Measurements from ENCODE around the gene LIMCH1. TPM values are rescaled to one million over a fixed set of nuclear protein-coding genes. Genes with fewer than 3 reads are reported as not detected.
"Not testable (repeated sequence)": the region's sequence is repeated elsewhere in the genome, so short reads cannot be mapped to it uniquely, and the experiment has no call there.

Gene LIMCH1, protein sequence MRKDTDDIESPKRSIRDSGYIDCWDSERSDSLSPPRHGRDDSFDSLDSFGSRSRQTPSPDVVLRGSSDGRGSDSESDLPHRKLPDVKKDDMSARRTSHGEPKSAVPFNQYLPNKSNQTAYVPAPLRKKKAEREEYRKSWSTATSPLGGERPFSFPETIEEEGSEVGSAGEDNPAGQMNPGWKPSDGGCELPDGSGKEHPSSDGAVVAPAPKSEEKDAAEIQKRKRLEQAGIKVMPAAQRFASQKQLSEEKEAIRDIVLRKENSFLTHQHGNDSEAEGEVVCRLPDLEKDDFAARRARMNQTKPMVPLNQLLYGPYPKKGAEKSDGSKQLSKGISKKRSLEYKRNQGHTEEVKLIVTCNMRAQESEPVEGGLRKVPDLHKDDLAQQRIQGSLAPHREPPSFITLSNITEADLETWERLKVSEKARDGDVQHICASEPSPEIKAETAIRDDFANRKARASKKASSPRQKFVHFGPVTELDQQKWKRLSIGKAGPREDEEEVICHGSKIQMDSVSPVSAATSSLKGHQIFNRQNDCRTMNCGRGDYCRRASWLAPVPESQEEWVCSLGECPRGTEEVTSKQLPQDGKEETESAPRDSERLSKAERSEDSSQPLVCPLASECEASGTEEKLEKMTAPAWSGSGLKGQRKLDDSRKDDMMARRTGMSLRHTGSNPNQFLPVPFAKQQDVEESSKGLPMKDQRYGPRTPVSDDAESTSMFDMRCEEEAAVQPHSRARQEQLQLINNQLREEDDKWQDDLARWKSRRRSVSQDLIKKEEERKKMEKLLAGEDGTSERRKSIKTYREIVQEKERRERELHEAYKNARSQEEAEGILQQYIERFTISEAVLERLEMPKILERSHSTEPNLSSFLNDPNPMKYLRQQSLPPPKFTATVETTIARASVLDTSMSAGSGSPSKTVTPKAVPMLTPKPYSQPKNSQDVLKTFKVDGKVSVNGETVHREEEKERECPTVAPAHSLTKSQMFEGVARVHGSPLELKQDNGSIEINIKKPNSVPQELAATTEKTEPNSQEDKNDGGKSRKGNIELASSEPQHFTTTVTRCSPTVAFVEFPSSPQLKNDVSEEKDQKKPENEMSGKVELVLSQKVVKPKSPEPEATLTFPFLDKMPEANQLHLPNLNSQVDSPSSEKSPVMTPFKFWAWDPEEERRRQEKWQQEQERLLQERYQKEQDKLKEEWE (N-terminal part only)
- not detected in 2 replicates for total RNA-seq

DNA sequence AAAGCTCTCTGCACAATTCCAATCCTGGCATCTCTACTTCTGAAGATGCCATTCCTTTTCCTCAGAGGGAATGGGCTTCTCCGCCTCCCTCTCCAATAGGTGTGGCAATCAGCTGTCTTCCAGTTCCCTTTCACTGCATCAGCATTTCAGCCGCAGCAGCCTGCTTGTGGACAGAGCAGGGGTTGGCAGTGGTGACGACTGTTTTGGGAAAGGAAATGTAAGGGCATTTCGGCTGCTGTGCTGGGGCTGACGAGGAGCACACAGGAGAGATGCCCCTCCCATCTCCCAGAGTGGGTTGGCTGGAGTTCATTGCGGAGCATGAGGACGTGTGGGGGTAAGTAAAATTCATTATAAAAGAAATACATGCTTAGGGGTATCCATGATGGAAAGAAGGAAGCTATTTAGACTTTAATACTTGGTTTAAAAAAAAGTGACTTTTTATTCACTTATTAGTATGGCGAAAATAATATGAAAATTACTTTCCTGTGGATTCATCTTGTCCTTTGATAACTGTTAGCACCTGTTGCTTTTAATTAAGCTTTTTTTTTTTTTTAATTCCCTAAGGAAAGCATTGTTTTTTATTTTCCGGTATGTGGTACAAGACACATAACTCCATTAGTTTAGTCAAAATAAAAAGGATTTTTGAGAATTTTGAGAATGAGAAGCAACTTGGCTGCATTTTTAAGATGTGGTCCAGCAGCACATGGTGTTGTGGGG lies at the start of gene LIMCH1:
Gene LIMCH1, plus strand, starts transcription at position 141 of the 717 bp plus-strand sequence. CDS start 67,839 bp downstream, outside the sequence.
- intact Hi-C loops (cut with micrococcal nuclease), result no loop called here
- ATAC-seq (ENCODE audit: low read depth) (no peak), DNase-seq (no peak)
- Mint-ChIP-seq H3K36me3 (ENCODE audit: low read depth) (no peaks in the 10 kb centered on the region), H3K27ac (no peak within 1 kb of the TSS), H3K9me3 (no peaks in the 10 kb centered on the region), H3K4me1 (no peaks in the 10 kb centered on the region), H3K27me3 (peaks cover 2% of the 10 kb centered on the region), H3K4me3 (no peak within 1 kb of the TSS)
- TF ChIP-seq, protein P1, sequence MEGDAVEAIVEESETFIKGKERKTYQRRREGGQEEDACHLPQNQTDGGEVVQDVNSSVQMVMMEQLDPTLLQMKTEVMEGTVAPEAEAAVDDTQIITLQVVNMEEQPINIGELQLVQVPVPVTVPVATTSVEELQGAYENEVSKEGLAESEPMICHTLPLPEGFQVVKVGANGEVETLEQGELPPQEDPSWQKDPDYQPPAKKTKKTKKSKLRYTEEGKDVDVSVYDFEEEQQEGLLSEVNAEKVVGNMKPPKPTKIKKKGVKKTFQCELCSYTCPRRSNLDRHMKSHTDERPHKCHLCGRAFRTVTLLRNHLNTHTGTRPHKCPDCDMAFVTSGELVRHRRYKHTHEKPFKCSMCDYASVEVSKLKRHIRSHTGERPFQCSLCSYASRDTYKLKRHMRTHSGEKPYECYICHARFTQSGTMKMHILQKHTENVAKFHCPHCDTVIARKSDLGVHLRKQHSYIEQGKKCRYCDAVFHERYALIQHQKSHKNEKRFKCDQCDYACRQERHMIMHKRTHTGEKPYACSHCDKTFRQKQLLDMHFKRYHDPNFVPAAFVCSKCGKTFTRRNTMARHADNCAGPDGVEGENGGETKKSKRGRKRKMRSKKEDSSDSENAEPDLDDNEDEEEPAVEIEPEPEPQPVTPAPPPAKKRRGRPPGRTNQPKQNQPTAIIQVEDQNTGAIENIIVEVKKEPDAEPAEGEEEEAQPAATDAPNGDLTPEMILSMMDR (IDR thresholded peaks at IDR 0.05), result no peak
- ChIA-PET CTCF (no interaction called here), POLR2A (no interaction called here)

DNA sequence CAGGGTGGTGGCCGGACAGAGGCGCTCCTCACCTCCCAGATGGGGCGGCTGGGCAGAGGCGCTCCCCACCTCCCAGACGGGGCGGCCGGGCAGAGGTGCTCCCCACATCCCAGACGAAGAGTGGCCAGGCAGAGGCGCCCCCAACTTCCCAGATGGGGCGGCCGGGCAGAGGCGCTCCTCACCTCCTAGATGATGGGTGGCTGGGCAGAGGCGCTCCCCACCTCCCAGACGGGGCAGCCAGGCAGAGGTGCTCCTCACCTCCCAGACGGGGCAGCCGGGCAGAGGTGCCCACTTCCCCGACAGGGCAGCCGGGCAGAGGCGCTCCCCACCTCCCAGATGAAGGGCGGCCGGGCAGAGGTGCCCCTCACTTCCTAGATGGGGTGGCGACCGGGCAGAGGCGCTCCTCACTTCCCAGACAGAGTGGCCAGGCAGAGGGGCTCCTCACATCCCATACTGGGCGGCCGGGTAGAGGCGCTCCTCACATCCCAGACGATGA lies 46.8 kb upstream of the LIMCH1 start:
- ATAC-seq (ENCODE audit: low read depth); H3K9me3 Mint-ChIP-seq; intact Hi-C loops (cut with micrococcal nuclease); H3K27ac Mint-ChIP-seq; H3K36me3 Mint-ChIP-seq (ENCODE audit: low read depth); CTCF ChIA-PET; POLR2A ChIA-PET; H3K27me3 Mint-ChIP-seq; H3K4me1 Mint-ChIP-seq; DNase-seq; H3K4me3 Mint-ChIP-seq: not testable (repeated sequence)

DNA sequence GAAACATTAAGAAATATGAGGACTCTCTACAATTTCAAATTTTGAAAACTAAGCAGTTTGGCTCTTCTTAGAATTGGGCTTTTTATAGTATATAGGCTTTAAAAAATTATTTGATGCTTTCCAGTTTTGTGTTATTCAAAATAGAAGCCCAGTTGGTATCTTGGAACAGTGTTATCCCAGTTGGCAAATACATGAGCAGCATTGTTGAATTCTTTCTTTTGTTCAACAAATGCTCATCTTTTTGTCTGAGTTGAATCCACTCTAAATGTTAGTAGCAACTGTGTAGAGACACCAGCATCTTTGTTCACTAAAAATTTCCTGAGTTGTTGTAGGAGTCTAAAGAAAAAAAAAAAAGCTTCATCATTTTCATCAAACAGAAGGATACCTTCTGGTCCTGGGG lies 41.0 kb upstream of the LIMCH1 start:
- no peak overlapping the region for H3K4me3 Mint-ChIP-seq
- no peaks in the 10 kb centered on the region for H3K36me3 Mint-ChIP-seq (ENCODE audit: low read depth)
- H3K27ac Mint-ChIP-seq, result no peak overlapping the region
- ChIA-PET POLR2A (no interaction called here), CTCF (no interaction called here)
- no peaks in the 10 kb centered on the region for H3K4me1 Mint-ChIP-seq
- H3K9me3 Mint-ChIP-seq, result no peaks in the 10 kb centered on the region
- intact Hi-C loops (cut with micrococcal nuclease), result no loop called here
- DNase-seq (no peak), ATAC-seq (ENCODE audit: low read depth) (no peak)
- TF ChIP-seq, protein P1 (IDR thresholded peaks at IDR 0.05), result no peak
- no peaks in the 10 kb centered on the region for H3K27me3 Mint-ChIP-seq

DNA sequence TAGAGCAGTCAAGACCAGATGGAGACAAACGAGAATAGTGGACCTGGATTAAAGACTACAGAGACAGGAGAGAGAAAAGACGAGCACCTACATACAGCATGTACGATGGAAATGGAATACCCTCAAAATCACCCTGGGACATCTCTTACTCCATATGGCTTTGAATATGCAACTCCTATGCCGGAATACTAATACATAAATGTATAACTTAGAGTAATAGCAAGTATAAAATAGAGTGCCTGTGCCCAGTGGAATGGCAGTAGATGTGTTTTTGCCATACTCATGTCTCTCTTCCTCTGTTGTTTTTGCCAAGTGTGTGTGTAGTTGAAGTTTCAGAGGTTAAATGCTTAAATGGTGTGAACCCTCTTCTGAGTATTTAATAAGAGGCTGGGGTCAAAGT lies 39.8 kb upstream of the LIMCH1 start:
- TF ChIP-seq, protein P1 (IDR thresholded peaks at IDR 0.05), result no peak
- ChIA-PET CTCF (interaction anchor here (0.6 kb wide), 1 partner anchor 408 kb away, joined by 3 read pairs; no protein-coding TSS in a partner anchor), POLR2A (no interaction called here)
- H3K36me3 Mint-ChIP-seq (ENCODE audit: low read depth), result no peaks in the 10 kb centered on the region
- no peak for DNase-seq
- no peak overlapping the region for H3K27ac Mint-ChIP-seq
- no peaks in the 10 kb centered on the region for H3K9me3 Mint-ChIP-seq
- H3K4me1 Mint-ChIP-seq, result no peaks in the 10 kb centered on the region
- no peak overlapping the region for H3K4me3 Mint-ChIP-seq
- ATAC-seq (ENCODE audit: low read depth), result no peak
- no peaks in the 10 kb centered on the region for H3K27me3 Mint-ChIP-seq
- intact Hi-C loops (cut with micrococcal nuclease), result no loop called here

DNA sequence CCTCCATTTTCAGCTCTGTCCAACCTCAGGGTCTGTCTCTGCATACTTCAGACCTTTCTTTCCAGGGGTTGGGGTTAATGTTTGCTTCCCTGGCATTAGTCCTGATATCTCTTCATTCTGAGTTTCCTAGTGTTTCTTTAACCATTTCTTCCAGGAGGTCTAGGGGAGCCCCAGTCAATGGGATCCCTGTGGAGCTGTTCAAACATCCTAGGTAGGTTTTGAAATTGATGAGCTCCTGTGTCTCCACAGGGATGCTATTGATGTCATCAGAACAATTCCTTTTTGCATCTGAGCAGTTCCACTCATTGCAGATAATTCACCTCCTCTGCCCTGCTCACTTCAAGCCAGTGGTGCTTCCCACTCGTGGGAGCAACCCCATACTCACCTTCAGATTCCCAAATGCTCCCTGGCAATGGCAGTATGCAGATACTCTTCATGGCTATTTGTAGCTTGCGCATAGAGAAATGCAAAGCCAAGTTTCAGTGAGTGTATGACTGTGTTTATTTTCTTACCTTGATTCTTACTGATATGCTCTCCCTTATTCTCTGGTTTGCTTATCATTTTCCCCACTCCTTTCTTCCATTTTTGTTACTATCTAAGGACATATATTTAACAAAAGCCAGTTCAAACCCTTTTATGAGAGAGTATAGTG lies 33.7 kb upstream of the LIMCH1 start:
- ChIA-PET CTCF (no interaction called here), POLR2A (no interaction called here)
- H3K4me3 Mint-ChIP-seq, result no peak overlapping the region
- TF ChIP-seq, protein P1 (IDR thresholded peaks at IDR 0.05), result no peak
- H3K4me1 Mint-ChIP-seq, result no peaks in the 10 kb centered on the region
- DNase-seq (no peak), ATAC-seq (ENCODE audit: low read depth) (no peak)
- H3K27me3 Mint-ChIP-seq, result peaks cover 1% of the 10 kb centered on the region
- intact Hi-C loops (cut with micrococcal nuclease), result no loop called here
- H3K9me3 Mint-ChIP-seq, result no peaks in the 10 kb centered on the region
- H3K27ac Mint-ChIP-seq, result no peak overlapping the region
- H3K36me3 Mint-ChIP-seq (ENCODE audit: low read depth), result no peaks in the 10 kb centered on the region
